Smooth muscle cell (in vitro differentiated cells): ENCODE measurements around the gene C20orf204. TPM values are rescaled to one million over a fixed set of nuclear protein-coding genes. Genes with fewer than 3 reads are reported as not detected.

Experiments used
- DNase-seq: peaks from one replicate; lab custom pipeline; 2025; ENCODE audit not compliant: unreplicated experiment; lab: John Stamatoyannopoulos, UW
- H2AFZ ChIP-seq: fragments of 200-600 bp; sonication (generic); 2 replicates; pipeline ENCODE4 v1.6.0; 2016; ENCODE audit warnings: antibody characterized with exemption, low read depth, mild to moderate bottlenecking
- H3F3A ChIP-seq: fragments of 200-600 bp; sonication (generic); 2 replicates; pipeline ENCODE4 v1.6.0; 2017; ENCODE audit warnings: antibody characterized with exemption, low read depth
- H3K27ac ChIP-seq: fragments of 200-600 bp; sonication (generic); 2 replicates; pipeline ENCODE4 v1.5.1; 2016; ENCODE audit warnings: low read depth, mild to moderate bottlenecking
- H3K27me3 ChIP-seq: fragments of 200-600 bp; sonication (generic); 2 replicates; pipeline ENCODE4 v1.6.1; 2016; ENCODE audit warnings: low read depth, mild to moderate bottlenecking
- H3K36me3 ChIP-seq: fragments of 200-600 bp; sonication (generic); 2 replicates; pipeline ENCODE4 v1.5.1; 2016; ENCODE audit warnings: low read depth
- H3K4me1 ChIP-seq: fragments of 200-600 bp; sonication (generic); 2 replicates; pipeline ENCODE4 v1.5.1; 2016; ENCODE audit warnings: low read depth
- H3K4me2 ChIP-seq: fragments of 200-600 bp; sonication (generic); 2 replicates; pipeline ENCODE4 v1.6.0; 2016; ENCODE audit warnings: mild to moderate bottlenecking
- H3K4me3 ChIP-seq: fragments of 200-600 bp; sonication (generic); 2 replicates; pipeline ENCODE4 v1.5.1; 2016; ENCODE audit warnings: mild to moderate bottlenecking
- H3K79me2 ChIP-seq: fragments of 200-600 bp; sonication (generic); 2 replicates; pipeline ENCODE4 v1.6.0; 2016; ENCODE audit warnings: low read depth, mild to moderate bottlenecking
- H3K9ac ChIP-seq: fragments of 200-600 bp; sonication (generic); 2 replicates; pipeline ENCODE4 v1.6.0; 2016; ENCODE audit warnings: low read depth
- H3K9me3 ChIP-seq: fragments of 200-600 bp; sonication (generic); replicated peaks from 2 replicates; pipeline ENCODE4 v1.5.1; 2016; ENCODE audit warnings: low read depth
- H4K20me1 ChIP-seq: fragments of 200-600 bp; sonication (generic); 2 replicates; pipeline ENCODE4 v1.6.0; 2016; ENCODE audit warnings: low read depth
- WGBS: methylation state at CpG from one replicate; pipeline ENCODE4 v1.1.7; 2016; ENCODE audit warnings: low lambda C conversion rate; 5-methylcytosine and 5-hydroxymethylcytosine counted together
- polyA plus RNA-seq: library from polyadenylated mRNA; unstranded; fragments of >200 nt; fragmentation: Nextera tagmentation; extraction: Ambion mirVana; gene quantifications from 2 replicates; pipeline ENCODE4 v1.2.1, GENCODE V29; 2016
- total RNA-seq: library from RNA; depleted of rRNA; stranded (reverse); fragments of >200 nt; gene quantifications from 2 replicates; pipeline ENCODE4 v1.2.3, GENCODE V29; 2014
- TF ChIP-seq, protein P1 (sequence below): fragments of 200-600 bp; sonication (generic); IDR thresholded peaks from 2 replicates; pipeline ENCODE4 v1.5.1; 2017; ENCODE audit warnings: borderline replicate concordance, mild to moderate bottlenecking, antibody characterized with exemption; ENCODE audit not compliant: insufficient read depth, poor library complexity, severe bottlenecking

Gene C20orf204
- total and polyA plus RNA-seq, 2 experiments from 2014 or later, result 0.09 to 0.87 TPM

DNA sequence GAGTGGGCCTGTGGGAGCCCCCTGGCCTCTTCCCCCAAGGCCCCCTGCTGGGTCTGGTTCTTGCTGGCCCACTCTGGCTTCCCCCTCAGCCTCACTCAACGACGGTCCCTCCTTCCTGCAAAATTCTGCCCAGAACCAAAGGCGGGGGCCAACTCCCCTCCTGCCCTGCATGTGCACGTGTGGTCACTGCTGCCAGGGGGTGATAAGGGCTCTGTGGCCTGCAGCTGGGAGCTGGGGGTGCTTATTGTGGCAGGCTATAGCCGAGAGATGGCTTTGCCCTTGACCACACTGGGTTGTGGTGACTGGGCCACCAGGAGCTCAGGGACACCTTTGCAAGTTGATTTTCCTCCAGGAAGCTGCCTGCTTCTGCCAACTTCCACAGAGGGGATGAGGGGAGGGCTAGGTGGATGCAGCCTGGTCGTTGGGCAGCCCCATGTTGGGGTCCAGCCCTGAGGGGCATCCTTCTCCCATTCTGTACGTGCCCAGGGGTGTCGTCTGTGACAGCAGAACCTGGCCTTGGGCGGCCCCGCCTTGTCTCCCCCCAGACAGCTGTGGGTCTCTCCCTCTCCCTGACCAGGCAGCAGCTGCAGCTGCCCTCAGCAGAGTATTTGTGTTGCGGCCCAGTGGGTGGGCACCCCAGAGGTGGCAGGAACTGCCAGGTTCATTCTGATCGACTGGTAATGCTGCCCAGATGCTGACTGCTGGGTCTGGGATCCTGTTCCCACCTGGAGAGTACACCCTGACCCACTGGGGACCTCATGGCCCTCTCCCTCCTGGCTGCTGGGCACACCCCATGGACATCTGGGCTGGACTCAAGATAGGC, 32.6 kb downstream of the C20orf204 start:
- 91% methylated on average over 12 of the region's 12 CpGs for WGBS
- Histone ChIP-seq H3K4me3 (no peak overlapping the region), H4K20me1 (peaks cover 10% of the 10 kb centered on the region), H3F3A (no peaks in the 10 kb centered on the region), H2AFZ (no peak overlapping the region), H3K27me3 (no peaks in the 10 kb centered on the region), H3K27ac (no peak overlapping the region), H3K4me1 (peaks cover 6% of the 10 kb centered on the region), H3K4me2 (no peak overlapping the region), H3K36me3 (no peaks in the 10 kb centered on the region), H3K9me3 (no peaks in the 10 kb centered on the region), H3K79me2 (no peaks in the 10 kb centered on the region), H3K9ac (no peak overlapping the region)
- no peak for DNase-seq
- TF ChIP-seq, protein P1, sequence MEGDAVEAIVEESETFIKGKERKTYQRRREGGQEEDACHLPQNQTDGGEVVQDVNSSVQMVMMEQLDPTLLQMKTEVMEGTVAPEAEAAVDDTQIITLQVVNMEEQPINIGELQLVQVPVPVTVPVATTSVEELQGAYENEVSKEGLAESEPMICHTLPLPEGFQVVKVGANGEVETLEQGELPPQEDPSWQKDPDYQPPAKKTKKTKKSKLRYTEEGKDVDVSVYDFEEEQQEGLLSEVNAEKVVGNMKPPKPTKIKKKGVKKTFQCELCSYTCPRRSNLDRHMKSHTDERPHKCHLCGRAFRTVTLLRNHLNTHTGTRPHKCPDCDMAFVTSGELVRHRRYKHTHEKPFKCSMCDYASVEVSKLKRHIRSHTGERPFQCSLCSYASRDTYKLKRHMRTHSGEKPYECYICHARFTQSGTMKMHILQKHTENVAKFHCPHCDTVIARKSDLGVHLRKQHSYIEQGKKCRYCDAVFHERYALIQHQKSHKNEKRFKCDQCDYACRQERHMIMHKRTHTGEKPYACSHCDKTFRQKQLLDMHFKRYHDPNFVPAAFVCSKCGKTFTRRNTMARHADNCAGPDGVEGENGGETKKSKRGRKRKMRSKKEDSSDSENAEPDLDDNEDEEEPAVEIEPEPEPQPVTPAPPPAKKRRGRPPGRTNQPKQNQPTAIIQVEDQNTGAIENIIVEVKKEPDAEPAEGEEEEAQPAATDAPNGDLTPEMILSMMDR, result no peak

- no peaks in the 10 kb centered on the region for H3K79me2 ChIP-seq
- H2AFZ ChIP-seq, result no peak overlapping the region
- H4K20me1 ChIP-seq, result peaks cover 5% of the 10 kb centered on the region
- H3K27me3 ChIP-seq, result no peaks in the 10 kb centered on the region
- no peak for DNase-seq
- TF ChIP-seq, protein P1, result no peak
- no peak overlapping the region for H3K27ac ChIP-seq
- 94% methylated on average over 20 of the region's 20 CpGs for WGBS
- no peak overlapping the region for H3K4me3 ChIP-seq
- no peaks in the 10 kb centered on the region for H3F3A ChIP-seq
- no peak overlapping the region for H3K9ac ChIP-seq
- no peaks in the 10 kb centered on the region for H3K9me3 ChIP-seq
- no peaks in the 10 kb centered on the region for H3K36me3 ChIP-seq
- H3K4me1 ChIP-seq, result peaks cover 2% of the 10 kb centered on the region
- H3K4me2 ChIP-seq, result no peak overlapping the region
Measured at GRCh38 chr20:64069209-64069613, 33.2 kb downstream of the C20orf204 start.

GRCh38 chr20:64069614-64070243, 33.7 kb downstream of the C20orf204 start:
- peaks cover under 1% of the 10 kb centered on the region for H4K20me1 ChIP-seq
- H3K27ac ChIP-seq, result no peak overlapping the region
- H3K79me2 ChIP-seq, result no peaks in the 10 kb centered on the region
- no peak for DNase-seq
- no peaks in the 10 kb centered on the region for H3K36me3 ChIP-seq
- TF ChIP-seq, protein P1, result peak; percentile 72
- no peak overlapping the region for H2AFZ ChIP-seq
- no peak overlapping the region for H3K4me3 ChIP-seq
- H3F3A ChIP-seq, result no peaks in the 10 kb centered on the region
- H3K9me3 ChIP-seq, result no peaks in the 10 kb centered on the region
- H3K27me3 ChIP-seq, result no peaks in the 10 kb centered on the region
- H3K4me1 ChIP-seq, result no peaks in the 10 kb centered on the region
- H3K4me2 ChIP-seq, result no peak overlapping the region
- H3K9ac ChIP-seq, result no peak overlapping the region
- 81% methylated on average over 14 of the region's 14 CpGs for WGBS
